ENCODE results near the gene CSH2. TPM values are rescaled to one million over a fixed set of nuclear protein-coding genes. Genes with fewer than 3 reads are reported as not detected.
"Not testable (repeated sequence)": the region's sequence is repeated elsewhere in the genome, so short reads cannot be mapped to it uniquely, and the experiment has no call there.

Gene CSH2
- total and polyA plus RNA-seq, 12 donors, result not detected

DNA sequence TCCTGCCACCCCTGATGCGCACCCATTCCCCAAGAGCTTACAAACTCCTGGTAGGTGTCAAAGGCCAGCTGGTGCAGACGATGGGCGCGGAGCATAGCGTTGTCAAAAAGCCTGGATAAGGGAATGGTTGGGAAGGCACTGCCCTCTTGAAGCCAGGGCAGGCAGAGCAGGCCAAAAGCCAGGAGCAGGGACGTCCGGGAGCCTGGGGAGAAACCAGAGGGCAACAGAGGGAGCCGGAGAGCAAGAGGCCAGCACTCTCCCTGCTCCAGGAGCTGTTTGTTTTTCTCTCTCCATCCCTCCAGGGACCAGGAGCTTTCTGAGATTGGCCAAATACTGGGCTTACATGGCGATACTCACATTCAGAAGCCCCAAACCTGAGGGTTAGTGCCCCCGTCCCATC lies 44.8 kb upstream of the CSH2 start:
- peaks cover 0 to 10% (median 0%) of the 10 kb centered on the region in 9 donors for H3K4me1 ChIP-seq
- 45 to 48% methylated on average over 10 of the region's 10 CpGs for WGBS, 2 donors
- H3K4me3 ChIP-seq, result no peak overlapping the region
- no peak overlapping the region for H3K27ac ChIP-seq
- DNase-seq (no peak), ATAC-seq (no peak)
- no peaks in the 10 kb centered on the region for H3K9me3 ChIP-seq
- H3K36me3 ChIP-seq, result no peaks in the 10 kb centered on the region
- H3K27me3 ChIP-seq, result peaks cover 0 to 6% (median 0%) of the 10 kb centered on the region in 7 donors
- intact Hi-C loops (cut with DNase I), result loop anchor here (2.0 to 10.0 kb wide), 14 partner anchors 28 to 366 kb away; partner anchors contain the start of genes ERN1 (in 5 of the 10) and ICAM2 (in 1 of the 10)
- TF ChIP-seq, protein P1, sequence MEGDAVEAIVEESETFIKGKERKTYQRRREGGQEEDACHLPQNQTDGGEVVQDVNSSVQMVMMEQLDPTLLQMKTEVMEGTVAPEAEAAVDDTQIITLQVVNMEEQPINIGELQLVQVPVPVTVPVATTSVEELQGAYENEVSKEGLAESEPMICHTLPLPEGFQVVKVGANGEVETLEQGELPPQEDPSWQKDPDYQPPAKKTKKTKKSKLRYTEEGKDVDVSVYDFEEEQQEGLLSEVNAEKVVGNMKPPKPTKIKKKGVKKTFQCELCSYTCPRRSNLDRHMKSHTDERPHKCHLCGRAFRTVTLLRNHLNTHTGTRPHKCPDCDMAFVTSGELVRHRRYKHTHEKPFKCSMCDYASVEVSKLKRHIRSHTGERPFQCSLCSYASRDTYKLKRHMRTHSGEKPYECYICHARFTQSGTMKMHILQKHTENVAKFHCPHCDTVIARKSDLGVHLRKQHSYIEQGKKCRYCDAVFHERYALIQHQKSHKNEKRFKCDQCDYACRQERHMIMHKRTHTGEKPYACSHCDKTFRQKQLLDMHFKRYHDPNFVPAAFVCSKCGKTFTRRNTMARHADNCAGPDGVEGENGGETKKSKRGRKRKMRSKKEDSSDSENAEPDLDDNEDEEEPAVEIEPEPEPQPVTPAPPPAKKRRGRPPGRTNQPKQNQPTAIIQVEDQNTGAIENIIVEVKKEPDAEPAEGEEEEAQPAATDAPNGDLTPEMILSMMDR (IDR thresholded peaks at IDR 0.05), result peak in 2 of 9 donors; percentile 12 to 13

DNA sequence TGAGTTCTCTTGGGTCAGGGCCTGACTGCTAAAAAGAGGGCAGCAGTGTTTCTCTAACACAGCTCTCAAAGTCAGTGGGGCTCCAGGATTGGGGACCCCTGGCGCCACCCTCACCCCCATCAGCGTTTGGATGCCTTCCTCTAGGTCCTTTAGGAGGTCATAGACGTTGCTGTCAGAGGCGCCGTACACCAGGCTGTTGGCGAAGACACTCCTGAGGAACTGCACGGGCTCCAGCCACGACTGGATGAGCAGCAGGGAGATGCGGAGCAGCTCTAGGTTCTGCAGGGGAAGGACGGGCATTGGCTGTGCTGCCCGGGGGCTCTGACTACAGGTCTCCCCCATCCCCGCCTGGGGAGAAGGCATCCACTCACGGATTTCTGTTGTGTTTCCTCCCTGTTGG lies 44.2 kb upstream of the CSH2 start:
- H3K27ac ChIP-seq, result no peak overlapping the region
- H3K27me3 ChIP-seq, result peaks cover 0 to 6% (median 0%) of the 10 kb centered on the region in 7 donors
- H3K36me3 ChIP-seq, result no peaks in the 10 kb centered on the region
- no peak overlapping the region for H3K4me3 ChIP-seq
- intact Hi-C loops (cut with DNase I), result loop anchor here (2.0 to 10.0 kb wide), 14 partner anchors 29 to 367 kb away; partner anchors contain the start of genes ERN1 (in 5 of the 10) and ICAM2 (in 1 of the 10)
- ATAC-seq (no peak), DNase-seq (no peak)
- TF ChIP-seq, protein P1 (IDR thresholded peaks at IDR 0.05), result no peak
- no peaks in the 10 kb centered on the region for H3K9me3 ChIP-seq
- whole genome bisulfite sequencing, 2 donors, result 79 to 80% methylated on average over 13 of the region's 13 CpGs
- H3K4me1 ChIP-seq, result peaks cover 0 to 10% (median 0%) of the 10 kb centered on the region in 9 donors

DNA sequence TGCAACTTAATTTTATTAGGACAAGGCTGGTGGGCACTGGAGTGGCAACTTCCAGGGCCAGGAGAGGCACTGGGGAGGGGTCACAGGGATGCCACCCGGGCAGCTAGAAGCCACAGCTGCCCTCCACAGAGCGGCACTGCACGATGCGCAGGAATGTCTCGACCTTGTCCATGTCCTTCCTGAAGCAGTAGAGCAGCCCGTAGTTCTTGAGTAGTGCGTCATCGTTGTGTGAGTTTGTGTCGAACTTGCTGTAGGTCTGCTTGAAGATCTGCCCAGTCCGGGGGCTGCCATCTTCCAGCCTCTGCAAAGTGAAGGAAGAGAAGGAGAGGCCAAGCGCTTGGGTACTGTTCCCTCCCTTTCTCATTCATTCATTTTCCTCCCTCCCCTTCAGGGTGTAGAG lies 43.7 kb upstream of the CSH2 start:
- not testable (repeated sequence) for H3K9me3 ChIP-seq, H3K36me3 ChIP-seq, H3K27ac ChIP-seq, H3K27me3 ChIP-seq, ATAC-seq, H3K4me3 ChIP-seq, DNase-seq
- 85 to 86% methylated on average over 10 to 11 of the region's 11 CpGs for WGBS, 2 donors
- intact Hi-C loops (cut with DNase I), result loop anchor here in 9 of 10 donors (5.0 to 10.0 kb wide), 9 partner anchors 70 to 368 kb away; partner anchors contain the start of genes ERN1 (in 5 of the 9) and ICAM2 (in 1 of the 9)
- H3K4me1 ChIP-seq, result peaks cover 0 to 10% (median 0%) of the 10 kb centered on the region in 9 donors

DNA sequence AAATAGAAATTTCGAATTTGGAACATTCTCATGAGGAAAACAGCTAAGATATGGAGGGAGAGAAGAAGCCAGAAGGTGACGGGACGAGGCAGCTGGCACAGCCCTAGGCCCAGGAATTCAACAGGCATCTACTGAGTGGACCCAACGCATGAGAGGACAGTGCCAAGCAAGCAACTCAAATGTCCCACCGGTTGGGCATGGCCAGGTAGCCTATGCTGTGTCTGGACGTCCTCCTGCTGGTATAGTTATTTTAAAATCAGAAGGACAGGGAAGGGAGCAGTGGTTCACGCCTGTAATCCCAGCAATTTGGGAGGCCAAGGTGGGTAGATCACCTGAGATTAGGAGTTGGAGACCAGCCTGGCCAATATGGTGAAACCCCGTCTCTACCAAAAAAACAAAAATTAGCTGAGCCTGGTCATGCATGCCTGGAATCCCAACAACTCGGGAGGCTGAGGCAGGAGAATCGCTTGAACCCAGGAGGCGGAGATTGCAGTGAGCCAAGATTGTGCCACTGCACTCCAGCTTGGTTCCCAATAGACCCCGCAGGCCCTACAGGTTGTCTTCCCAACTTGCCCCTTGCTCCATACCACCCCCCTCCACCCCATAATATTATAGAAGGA lies 43.2 kb upstream of the CSH2 start:
- WGBS, 2 donors, result 84 to 89% methylated on average over 12 of the region's 12 CpGs
- intact Hi-C loops (cut with DNase I), result loop anchor here in 9 of 10 donors (5.0 to 10.0 kb wide), 9 partner anchors 71 to 368 kb away; partner anchors contain the start of genes ERN1 (in 5 of the 9) and ICAM2 (in 1 of the 9)
- H3K27me3 ChIP-seq, result peaks cover 0 to 6% (median 0%) of the 10 kb centered on the region in 7 donors
- no peak overlapping the region for H3K27ac ChIP-seq
- H3K4me1 ChIP-seq, result peaks cover 0 to 10% (median 0%) of the 10 kb centered on the region in 9 donors
- no peak for DNase-seq
- TF ChIP-seq, protein P1 (IDR thresholded peaks at IDR 0.05), result no peak
- no peak overlapping the region for H3K4me3 ChIP-seq
- no peaks in the 10 kb centered on the region for H3K36me3 ChIP-seq
- H3K9me3 ChIP-seq, result no peaks in the 10 kb centered on the region
- ATAC-seq, result no peak

DNA sequence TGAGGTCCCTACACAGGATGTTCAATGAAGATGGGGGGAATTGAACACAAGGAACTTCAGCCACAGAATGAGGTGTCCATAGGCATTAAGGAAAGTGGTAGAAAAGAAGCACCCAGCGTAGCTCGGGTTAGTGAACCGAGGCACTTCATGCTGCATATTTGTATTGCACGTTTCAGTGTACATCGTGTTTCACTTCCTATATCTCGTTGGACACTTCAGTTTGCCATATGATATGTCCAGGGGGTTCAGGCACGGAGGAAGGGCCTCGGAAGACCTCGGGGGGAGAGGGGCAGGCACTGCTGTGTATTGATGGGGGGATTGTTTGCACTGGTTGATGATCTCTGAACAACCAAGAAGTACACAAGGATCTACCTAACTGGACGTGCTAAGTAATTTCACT lies 42.3 kb upstream of the CSH2 start:
- H3K27ac ChIP-seq, H3K4me3 ChIP-seq, H3K36me3 ChIP-seq, DNase-seq, ATAC-seq, H3K9me3 ChIP-seq: not testable (repeated sequence)
- intact Hi-C loops (cut with DNase I), result loop anchor here in 9 of 10 donors (5.0 to 10.0 kb wide), 9 partner anchors 72 to 369 kb away; partner anchors contain the start of genes ERN1 (in 5 of the 9) and ICAM2 (in 1 of the 9)
- peaks cover 0 to 10% (median 0%) of the 10 kb centered on the region in 9 donors for H3K4me1 ChIP-seq
- H3K27me3 ChIP-seq, result peaks cover 0 to 14% (median 7%) of the 10 kb centered on the region in 7 donors
- WGBS, 2 donors, result 80 to 83% methylated on average over 10 of the region's 10 CpGs
